GM12878 (cell line): ENCODE measurements around the gene EMP2. TPM values are rescaled to one million over a fixed set of nuclear protein-coding genes. Genes with fewer than 3 reads are reported as not detected.

ENCODE experiments used
- ATAC-seq: fragments of 200-7000 bp; cut with Tn5 transposase; 3 replicates; pipeline ENCODE4 v1.9.1; 2020; ENCODE audit warnings: mild to moderate bottlenecking, moderate library complexity
- BruUV-seq: library from RNA; stranded (reverse); fragments of 400-500 nt; replicated peaks from 2 replicates; lab custom pipeline; 2021; lab: Mats Ljungman, UMichigan
- CTCF ChIA-PET: fragments of 300-600 bp; sonication (Branson Sonifier 250); formaldehyde crosslinking; extraction: SDS; loops from one replicate; lab custom pipeline; 2021; ENCODE audit warnings: inconsistent platforms; lab: Yijun Ruan, JAX
- POLR2A ChIA-PET: fragments of 350-600 bp; formaldehyde crosslinking; extraction: SDS; loops from one replicate; lab custom pipeline; 2021; ENCODE audit warnings: inconsistent platforms; lab: Charles Lee
- RAD21 ChIA-PET: fragments of 300-600 bp; sonication (Branson Sonifier 250); formaldehyde crosslinking; loops from one replicate; lab custom pipeline; 2023; ENCODE audit warnings: antibody characterized with exemption; ENCODE audit not compliant: unreplicated experiment; lab: Charles Lee
- SMC1A ChIA-PET: fragments of 300-600 bp; sonication (Branson Sonifier 250); formaldehyde crosslinking; loops from one replicate; lab custom pipeline; 2023; ENCODE audit not compliant: unreplicated experiment, uncharacterized antibody; lab: Charles Lee
- DNase-seq: peaks from one replicate; pipeline ENCODE4 v3.0.0-alpha.2; 2011; ENCODE audit warnings: low read depth, low spot score
- FAIRE-seq: peaks from 3 replicates; lab custom pipeline; 2011; peaks lifted over from hg19 to GRCh38; lab: Jason Lieb, UNC
- H2AFZ ChIP-seq: 2 replicates; pipeline ENCODE4 v1.6.0; 2011; ENCODE audit warnings: low read depth, low read length, control low read depth; ENCODE audit not compliant: control insufficient read depth
- H3K27ac ChIP-seq: 2 replicates; pipeline ENCODE4 v1.5.1; 2011; ENCODE audit warnings: control low read depth; ENCODE audit not compliant: control insufficient read depth, insufficient read depth
- H3K27me3 ChIP-seq, 2 experiments: replicated peaks in 1 of 2; 2 replicates each; pipeline versions ENCODE4 v1.6.0 to v1.6.1; 2011; ENCODE audit warnings: low read length in 1 of 2; ENCODE audit not compliant: control insufficient read depth in 2 of 2, insufficient read depth in 2 of 2
- H3K36me3 ChIP-seq, 2 experiments: 2 replicates each; pipeline ENCODE4 v1.5.1; 2011; ENCODE audit warnings: low read length in 1 of 2; ENCODE audit not compliant: control insufficient read depth in 2 of 2, insufficient read depth in 2 of 2
- H3K4me1 ChIP-seq: 2 replicates; pipeline ENCODE4 v1.6.1; 2011; ENCODE audit warnings: mild to moderate bottlenecking, low read length, moderate library complexity, mixed read lengths; ENCODE audit not compliant: control insufficient read depth, insufficient read depth
- H3K4me2 ChIP-seq: 2 replicates; pipeline ENCODE4 v1.6.0; 2011; ENCODE audit warnings: control low read depth; ENCODE audit not compliant: control insufficient read depth, insufficient read depth
- H3K4me3 ChIP-seq: fragments of 200-600 bp; sonication (generic); 2 replicates; pipeline ENCODE4 v1.5.1; 2016
- H3K79me2 ChIP-seq: 2 replicates; pipeline ENCODE4 v1.6.0; 2011; ENCODE audit warnings: low read length; ENCODE audit not compliant: control insufficient read depth, insufficient read depth
- H3K9ac ChIP-seq: 2 replicates; pipeline ENCODE4 v1.8.0; 2011; ENCODE audit warnings: low read length, control low read depth, mixed read lengths; ENCODE audit not compliant: control insufficient read depth, insufficient read depth
- H3K9me3 ChIP-seq: replicated peaks from 3 replicates; pipeline ENCODE4 v1.5.1; 2011; ENCODE audit warnings: mild to moderate bottlenecking, low read length; ENCODE audit not compliant: control insufficient read depth, insufficient read depth
- H4K20me1 ChIP-seq: 2 replicates; pipeline ENCODE4 v1.6.0; 2011; ENCODE audit not compliant: control insufficient read depth, insufficient read depth
- E4F1 ChIP-seq: fragments of 450-650 bp; IDR thresholded peaks from 2 replicates; pipeline ENCODE4 v1.6.1; 2018; ENCODE audit warnings: borderline replicate concordance, mild to moderate bottlenecking; ENCODE audit not compliant: partially characterized antibody
- EP300 ChIP-seq, 2 experiments: fragments of 150-350 bp in 1 of 2; IDR thresholded peaks; 2 replicates each; pipeline ENCODE4 v1.6.1; 2011 to 2012; ENCODE audit warnings: low read depth in 2 of 2, low read length in 2 of 2, borderline replicate concordance in 1 of 2, improper control_type of control experiment in 1 of 2, inconsistent platforms in 1 of 2; ENCODE audit not compliant: control insufficient read depth in 1 of 2
- HDGF ChIP-seq: fragments of 450-650 bp; IDR thresholded peaks from 2 replicates; pipeline ENCODE4 v1.6.1; 2016; ENCODE audit warnings: antibody characterized with exemption
- SIX5 ChIP-seq: IDR thresholded peaks from 2 replicates; pipeline ENCODE4 v1.6.1; 2011; ENCODE audit warnings: mild to moderate bottlenecking, low read depth, low read length, moderate library complexity; ENCODE audit not compliant: severe bottlenecking
- STAT1 ChIP-seq: fragments of 450-650 bp; conservative IDR thresholded peaks from 2 replicates; pipeline ENCODE4 v1.6.1; 2014; ENCODE audit warnings: antibody characterized with exemption, mild to moderate bottlenecking
- YY1 ChIP-seq: IDR thresholded peaks from 2 replicates; pipeline ENCODE4 v1.6.1; 2011; ENCODE audit warnings: low read depth, mild to moderate bottlenecking, low read length
- WGBS: methylation state at CpG from one replicate; pipeline ENCODE4 v1.1.6; 2016; ENCODE audit warnings: low lambda C conversion rate; ENCODE audit not compliant: insufficient replicate concordance, insufficient coverage; ENCODE audit errors: missing lambda C conversion rate; 5-methylcytosine and 5-hydroxymethylcytosine counted together
- in situ Hi-C: fragments of 300-500 bp; cut with MboI; formaldehyde crosslinking; loops from 9 replicates; pipeline ENCODE4 v1.14.3; 2018; ENCODE audit warnings: mixed read lengths
- intact Hi-C: fragments of 100-400 bp; cut with micrococcal nuclease; formaldehyde crosslinking; loops from one replicate; pipeline ENCODE4 v1.14.2; 2022; ENCODE audit not compliant: unreplicated experiment
- polyA plus RNA-seq, 11 experiments: library from polyadenylated mRNA; depleted of rRNA in 4 of 11; unstranded in 6 of 11; stranded (reverse) in 5 of 11; fragments of >200 nt; fragmentation: Nextera tagmentation in 4 of 11; fragmentation: Illumina TruSeq in 1 of 11; extraction: Ambion mirVana in 4 of 11; extraction: Trizol in 1 of 11; gene quantifications; 1 replicate in 1 of 11; 2 replicates in 10 of 11; pipeline versions ENCODE4 v1.2.1 to v1.2.3, GENCODE V29; 2011 to 2016; ENCODE audit warnings: inconsistent platforms in 2 of 11, missing spikeins in 2 of 11, low read depth in 1 of 11
- total RNA-seq, 4 experiments: library from RNA; depleted of rRNA in 3 of 4; stranded (reverse); fragments of >200 nt in 3 of 4; fragmentation: Illumina TruSeq in 1 of 4; extraction: Trizol in 1 of 4; gene quantifications; 2 replicates each; pipeline versions ENCODE4 v1.2.1 to v1.2.3, GENCODE V29; 2013 to 2021

Gene EMP2
- total and polyA plus RNA-seq, 10 of the 15 experiments (the other 5 are each of a cell fraction or from before 2014, with no cell fraction given) = 0.41 to 10.4 (median 3.8) TPM

- 36% methylated on average over 6 of the region's 6 CpGs for WGBS
- ChIA-PET RAD21 (no interaction called here), SMC1A (interaction anchor here (1.0 kb wide), 1 partner anchor 9 kb away, joined by 3 read pairs; no protein-coding TSS in a partner anchor), POLR2A (interaction anchor here (0.5 kb wide), 1 partner anchor 10 kb away, joined by 4 read pairs; no protein-coding TSS in a partner anchor), CTCF (interaction anchor here (0.6 kb wide), 2 partner anchors 37 to 90 kb away, joined by 3 to 4 read pairs; no protein-coding TSS in a partner anchor)
- H3K4me1 ChIP-seq = no peaks in the 10 kb centered on the region
- BruUV-seq = no TSS peak
- no peaks in the 10 kb centered on the region for H3K9me3 ChIP-seq
- DNase-seq (no peak), FAIRE-seq (no peak), ATAC-seq (no peak)
- H3K9ac ChIP-seq = no peak overlapping the region
- no peaks in the 10 kb centered on the region for H3K79me2 ChIP-seq
- no peak overlapping the region for H3K4me3 ChIP-seq
- TF ChIP-seq HDGF = no peak
- no peak for TF ChIP-seq E4F1
- no peak for TF ChIP-seq SIX5
- TF ChIP-seq EP300 (IDR thresholded peaks at IDR 0.05; ENCODE audit: borderline replicate concordance in 1 of 2, control insufficient read depth in 1 of 2, low read depth in 2 of 2, low read length in 2 of 2) = no peak
- TF ChIP-seq STAT1 = no peak
- TF ChIP-seq YY1 = no peak
- intact Hi-C loops (no loop called here), in situ Hi-C loops (no loop called here)
- H3K27me3 ChIP-seq = no peaks in the 10 kb centered on the region; a peak in 2 of 4 replicates
- no peaks in the 10 kb centered on the region for H3K36me3 ChIP-seq
- H2AFZ ChIP-seq = no peak overlapping the region
- no peak overlapping the region for H3K4me2 ChIP-seq
- H3K27ac ChIP-seq = no peak overlapping the region
- no peaks in the 10 kb centered on the region for H4K20me1 ChIP-seq
Measured at GRCh38 chr16:10606607-10607006, 26.2 kb upstream of the EMP2 start.
